Endothelial cell of umbilical vein (primary cell): Measurements from ENCODE around the gene TNFRSF1A. TPM values are rescaled to one million over a fixed set of nuclear protein-coding genes. Genes with fewer than 3 reads are reported as not detected.

Experiments used
- BruUV-seq: library from RNA; stranded (reverse); fragments of 400-500 nt; replicated peaks from 2 replicates; lab custom pipeline; 2021; lab: Mats Ljungman, UMichigan
- CTCF ChIA-PET: fragments of 300-600, 350-600 bp; sonication (Branson Sonifier 250); formaldehyde crosslinking; loops from one replicate; lab custom pipeline; 2021; ENCODE audit warnings: antibody characterized with exemption, inconsistent platforms; lab: Charles Lee
- POLR2A ChIA-PET: fragments of 300-600, 350-600 bp; sonication (Branson Sonifier 250); formaldehyde crosslinking; loops from one replicate; lab custom pipeline; 2021; ENCODE audit warnings: antibody characterized with exemption, inconsistent platforms; lab: Charles Lee
- DNase-seq: peaks from one replicate; pipeline ENCODE4 v3.0.0-alpha.2; 2011; ENCODE audit warnings: low read depth, low spot score
- FAIRE-seq: peaks from 2 replicates; lab custom pipeline; 2011; peaks lifted over from hg19 to GRCh38; lab: Jason Lieb, UNC
- H2AFZ ChIP-seq: 2 replicates; pipeline ENCODE4 v1.6.0; 2012; ENCODE audit warnings: low read depth, low read length, control low read depth, inconsistent platforms
- H3K27ac ChIP-seq: 2 replicates; pipeline ENCODE4 v1.5.1; 2011; ENCODE audit warnings: low read depth, mild to moderate bottlenecking, control low read depth, low read length, moderate library complexity; ENCODE audit not compliant: insufficient read depth
- H3K27me3 ChIP-seq, 2 experiments: 2 replicates each; pipeline versions ENCODE4 v1.6.0 to v1.6.1; 2011; ENCODE audit warnings: low read length in 2 of 2, mixed read lengths in 1 of 2; ENCODE audit not compliant: control insufficient read depth in 2 of 2, insufficient read depth in 2 of 2
- H3K36me3 ChIP-seq, 2 experiments: 2 replicates in 1 of 2; 3 replicates in 1 of 2; pipeline ENCODE4 v1.5.1; 2011; ENCODE audit warnings: low read length in 2 of 2, mild to moderate bottlenecking in 1 of 2, moderate library complexity in 1 of 2; ENCODE audit not compliant: control insufficient read depth in 2 of 2, insufficient read depth in 2 of 2; ENCODE audit errors: extremely low read depth in 1 of 2
- H3K4me1 ChIP-seq: 3 replicates; pipeline ENCODE4 v1.5.1; 2011; ENCODE audit warnings: mild to moderate bottlenecking, low read length; ENCODE audit not compliant: control insufficient read depth, insufficient read depth; ENCODE audit errors: extremely low read depth
- H3K4me2 ChIP-seq: 2 replicates; pipeline ENCODE4 v1.6.1; 2011; ENCODE audit warnings: low read length, control low read depth, mixed read lengths; ENCODE audit not compliant: insufficient read depth
- H3K4me3 ChIP-seq, 3 experiments: fragments of 200-600 bp in 1 of 3; sonication (generic), shearing (Covaris generic) in 1 of 3; replicated peaks in 1 of 3; 2 replicates each; pipeline ENCODE4 v1.5.1; 2011 to 2016; ENCODE audit warnings: control low read depth in 3 of 3, low read length in 3 of 3, mild to moderate bottlenecking in 2 of 3, inconsistent platforms in 1 of 3, low read depth in 1 of 3, moderate library complexity in 1 of 3; ENCODE audit not compliant: insufficient read depth in 1 of 3
- H3K79me2 ChIP-seq: 2 replicates; pipeline ENCODE4 v1.6.0; 2012; ENCODE audit warnings: low read length, inconsistent platforms; ENCODE audit not compliant: control insufficient read depth, insufficient read depth
- H3K9ac ChIP-seq: replicated peaks from 2 replicates; pipeline ENCODE3; 2011; ENCODE audit warnings: low read length, control low read depth; ENCODE audit not compliant: insufficient read depth; ENCODE audit errors: extremely low read depth
- H3K9me1 ChIP-seq: replicated peaks from 3 replicates; pipeline ENCODE4 v1.6.0; 2011; ENCODE audit warnings: mild to moderate bottlenecking, low read length; ENCODE audit not compliant: control insufficient read depth, insufficient read depth; ENCODE audit errors: extremely low read depth
- H3K9me3 ChIP-seq: replicated peaks from 2 replicates; pipeline ENCODE4 v1.5.1; 2012; ENCODE audit warnings: low read length, inconsistent platforms; ENCODE audit not compliant: control insufficient read depth, insufficient read depth
- H4K20me1 ChIP-seq: replicated peaks from 2 replicates; pipeline ENCODE3; 2011; ENCODE audit warnings: mild to moderate bottlenecking, low read length; ENCODE audit not compliant: control insufficient read depth, insufficient read depth; ENCODE audit errors: extremely low read depth
- CTCF ChIP-seq, 2 donors: IDR thresholded peaks; 1 replicate in 1 of 2; 2 replicates in 1 of 2; pipeline ENCODE4 v1.5.1; 2011; ENCODE audit warnings: low read length in 2 of 2, mild to moderate bottlenecking in 2 of 2, moderate library complexity in 2 of 2, control low read depth in 1 of 2, inconsistent platforms in 1 of 2, low read depth in 1 of 2; ENCODE audit not compliant: insufficient read depth in 1 of 2; ENCODE audit errors: extremely low read depth in 1 of 2
- EZH2 ChIP-seq: IDR thresholded peaks from 2 replicates; pipeline ENCODE4 v1.6.1; 2012; ENCODE audit warnings: borderline replicate concordance, low read depth, mild to moderate bottlenecking, moderate library complexity, low read length, inconsistent platforms; ENCODE audit not compliant: severe bottlenecking
- FOS ChIP-seq: IDR thresholded peaks from 2 replicates; pipeline ENCODE4 v1.6.1; 2011; ENCODE audit warnings: mild to moderate bottlenecking, low read length, moderate library complexity, borderline replicate concordance; ENCODE audit not compliant: insufficient read depth
- GATA2 ChIP-seq: IDR thresholded peaks from 2 replicates; pipeline ENCODE4 v1.7.0; 2011; ENCODE audit warnings: low read depth, mild to moderate bottlenecking, moderate library complexity, mixed read lengths, low read length; ENCODE audit not compliant: insufficient read length, insufficient read depth
- JUN ChIP-seq: IDR thresholded peaks from 2 replicates; pipeline ENCODE4 v1.6.1; 2011; ENCODE audit warnings: borderline replicate concordance, low read depth; ENCODE audit not compliant: insufficient read length, insufficient read depth
- MAX ChIP-seq: IDR thresholded peaks from 2 replicates; pipeline ENCODE4 v1.6.1; 2011; ENCODE audit not compliant: insufficient read depth, insufficient read length
- POLR2A ChIP-seq: IDR thresholded peaks from 2 replicates; pipeline ENCODE4 v1.6.1; 2012; ENCODE audit warnings: low read depth, mild to moderate bottlenecking, control low read depth, low read length
- POLR2AphosphoS5 ChIP-seq: IDR thresholded peaks from 2 replicates; pipeline ENCODE4 v1.6.1; 2012; ENCODE audit warnings: low read depth, mild to moderate bottlenecking, control low read depth, low read length, moderate library complexity; ENCODE audit not compliant: insufficient read depth
- dilution Hi-C: fragments of 300-500 bp; cut with MboI; formaldehyde crosslinking; loops from one replicate; pipeline ENCODE4 v1.15.0; 2019; ENCODE audit warnings: low sequenced_read_pairs; ENCODE audit not compliant: extremely low pct_ligation_motif_present
- intact Hi-C: fragments of 100-400 bp; cut with micrococcal nuclease; formaldehyde crosslinking; loops from one replicate; pipeline ENCODE4 v1.10.0; 2022
- polyA plus RNA-seq, 4 experiments: library from polyadenylated mRNA; depleted of rRNA in 3 of 4; stranded (reverse) in 3 of 4; unstranded in 1 of 4; fragments of >200 nt; gene quantifications; 2 replicates each; pipeline versions ENCODE4 v1.2.1 to v1.2.3, GENCODE V29; 2011 to 2012; ENCODE audit warnings: missing spikeins in 1 of 4
- total RNA-seq: library from RNA; stranded (reverse); gene quantifications from 2 replicates; pipeline ENCODE4 v1.2.3, GENCODE V29; 2021

TNFRSF1A gene
- total and polyA plus RNA-seq, 2 donors (not counting 3 experiments of a cell fraction or from before 2014, with no cell fraction given), result 86.5 to 98.2 TPM

GRCh38 chr12:6346942-6347341, 5.1 kb upstream of the TNFRSF1A start:
- BruUV-seq, result no TSS peak
- no peak overlapping the region for H3K4me2 ChIP-seq
- CTCF ChIA-PET, result interaction anchor here (0.7 to 4.0 kb wide), 5 partner anchors 10 to 118 kb away, joined by 3 to 37 read pairs (median 6); no protein-coding TSS in a partner anchor

More at GRCh38 chr12:6346942-6347341, 5.1 kb upstream of the TNFRSF1A start:
- Histone ChIP-seq H3K27me3 (no peaks in the 10 kb centered on the region), H4K20me1 (no peaks in the 10 kb centered on the region), H3K27ac (no peak overlapping the region), H3K4me1 (peaks cover 26% of the 10 kb centered on the region), H3K9ac (no peak overlapping the region), H3K79me2 (peaks cover 3% of the 10 kb centered on the region), H3K4me3 (no peak overlapping the region), H2AFZ (no peak overlapping the region), H3K36me3 (no peaks in the 10 kb centered on the region), H3K9me3 (no peaks in the 10 kb centered on the region), H3K9me1 (no peaks in the 10 kb centered on the region)
- no peak for FAIRE-seq
- no peak for DNase-seq
- intact Hi-C loops (no loop called here), dilution Hi-C loops (no loop called here)
- POLR2A ChIA-PET, result interaction anchor here (0.6 kb wide), 1 partner anchor 13 kb away, joined by 4 read pairs; no protein-coding TSS in a partner anchor
- TF ChIP-seq POLR2A, result no peak
- TF ChIP-seq FOS, result no peak
- no peak for TF ChIP-seq GATA2
- TF ChIP-seq POLR2AphosphoS5, result no peak
- TF ChIP-seq MAX, result no peak
- TF ChIP-seq JUN, result no peak
- TF ChIP-seq EZH2, result no peak
- TF ChIP-seq CTCF (IDR thresholded peaks at IDR 0.05; ENCODE audit: extremely low read depth in 1 of 2, insufficient read depth in 1 of 2, low read depth in 1 of 2, low read length in 2 of 2), result no peak
